SHP77 (cell line): ENCODE results near the gene SLC26A9.

Experiments used
- DNase-seq, 2 experiments: peaks; one replicate each; lab custom pipeline; 2025; lab: John Stamatoyannopoulos, UW

Gene SLC26A9

GRCh38 chr1:205943245-205943644 is at the start of gene SLC26A9:
SLC26A9 (minus strand) TSS chr1:205943456; CDS start chr1:205935820, 7,636 bp downstream.
- DNase-seq: no peak

GRCh38 chr1:205992218-205992882 is 49.1 kb upstream of the SLC26A9 start:
- DNase-seq: no peak

GRCh38 chr1:205991237-205991636 is 48.0 kb upstream of the SLC26A9 start:
- no peak for DNase-seq

GRCh38 chr1:205990226-205990625 is 47.0 kb upstream of the SLC26A9 start:
- DNase-seq: no peak

GRCh38 chr1:205989786-205990185 is 46.5 kb upstream of the SLC26A9 start:
- no peak for DNase-seq

GRCh38 chr1:205988585-205988995 is 45.3 kb upstream of the SLC26A9 start:
- DNase-seq: no peak

- no peak for DNase-seq
Measured at GRCh38 chr1:205986861-205987260, 43.6 kb upstream of the SLC26A9 start.

GRCh38 chr1:205986292-205986691 is 43.0 kb upstream of the SLC26A9 start:
- DNase-seq: no peak

GRCh38 chr1:205985330-205986005 is 42.2 kb upstream of the SLC26A9 start:
- no peak for DNase-seq

- peak; percentile 17 to 33 for DNase-seq
Measured at GRCh38 chr1:205983925-205984725, 40.9 kb upstream of the SLC26A9 start.

GRCh38 chr1:205981257-205981656 is 38.0 kb upstream of the SLC26A9 start:
- no peak for DNase-seq

GRCh38 chr1:205980237-205980870 is 37.1 kb upstream of the SLC26A9 start:
- no peak for DNase-seq

- no peak for DNase-seq
Measured at GRCh38 chr1:205979301-205979700, 36.0 kb upstream of the SLC26A9 start.

GRCh38 chr1:205978676-205979075 is 35.4 kb upstream of the SLC26A9 start:
- DNase-seq: no peak

- peak; percentile 65 for DNase-seq
Measured at GRCh38 chr1:205977402-205978014, 34.3 kb upstream of the SLC26A9 start.

- DNase-seq: no peak
Measured at GRCh38 chr1:205976708-205977401, 33.6 kb upstream of the SLC26A9 start.

GRCh38 chr1:205976036-205976435 is 32.8 kb upstream of the SLC26A9 start:
- no peak for DNase-seq

- DNase-seq: no peak
Measured at GRCh38 chr1:205975387-205975998, 32.2 kb upstream of the SLC26A9 start.

GRCh38 chr1:205974712-205975111 is 31.5 kb upstream of the SLC26A9 start:
- no peak for DNase-seq

GRCh38 chr1:205973377-205974232 is 30.3 kb upstream of the SLC26A9 start:
- no peak for DNase-seq
